GM18861 (cell line): ENCODE results near the gene EVPLL.
"Not testable (repeated sequence)": the region's sequence is repeated elsewhere in the genome, so short reads cannot be mapped to it uniquely, and the experiment has no call there.

Experiments used
- ATAC-seq: cut with Tn5 transposase; IDR thresholded peaks from one replicate; pipeline ENCODE4 v1.9.1; 2021; ENCODE audit not compliant: unreplicated experiment

The EVPLL gene

DNA sequence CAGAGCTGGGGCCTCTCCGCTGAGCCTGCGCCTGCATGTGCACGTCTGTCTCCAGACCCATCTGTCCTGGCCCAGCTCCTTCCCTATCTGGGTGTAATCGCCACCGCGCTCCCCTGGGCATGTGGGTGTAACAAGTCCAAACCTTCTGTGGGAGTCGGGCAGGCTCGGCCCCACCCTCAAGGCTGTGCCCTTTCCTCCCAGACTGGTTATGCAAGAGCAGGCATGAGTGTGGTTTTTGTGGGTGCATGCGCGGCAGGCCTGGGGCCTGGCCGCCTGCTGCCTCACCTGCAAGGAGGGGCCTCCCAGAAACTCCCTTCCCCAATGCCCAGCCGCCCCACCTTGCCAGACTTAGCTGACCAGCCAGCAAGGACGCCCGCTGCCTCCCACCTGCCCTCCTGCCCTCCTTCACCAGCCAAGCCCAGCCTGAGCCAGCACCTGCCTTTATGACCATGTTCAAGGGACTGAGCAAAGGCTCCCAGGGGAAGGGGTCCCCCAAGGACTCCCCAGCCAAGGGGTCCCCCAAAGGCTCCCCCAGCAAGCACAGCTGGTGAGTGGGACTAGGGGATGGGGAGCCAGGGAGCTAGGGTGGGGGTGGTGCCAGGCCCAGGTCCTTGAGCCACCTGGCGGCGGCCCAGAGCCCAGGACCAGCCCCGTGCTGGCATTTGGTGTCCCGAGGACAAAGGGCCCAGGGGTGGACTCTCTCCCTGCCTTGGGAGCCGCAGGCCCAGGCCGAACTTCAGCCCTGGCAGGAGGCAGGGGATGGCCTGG lies at the start of gene EVPLL:
Gene EVPLL (plus strand): TSS at position 342 of the 768 bp plus-strand sequence. CDS start 3,160 bp downstream, outside the sequence.
- no peak for ATAC-seq

DNA sequence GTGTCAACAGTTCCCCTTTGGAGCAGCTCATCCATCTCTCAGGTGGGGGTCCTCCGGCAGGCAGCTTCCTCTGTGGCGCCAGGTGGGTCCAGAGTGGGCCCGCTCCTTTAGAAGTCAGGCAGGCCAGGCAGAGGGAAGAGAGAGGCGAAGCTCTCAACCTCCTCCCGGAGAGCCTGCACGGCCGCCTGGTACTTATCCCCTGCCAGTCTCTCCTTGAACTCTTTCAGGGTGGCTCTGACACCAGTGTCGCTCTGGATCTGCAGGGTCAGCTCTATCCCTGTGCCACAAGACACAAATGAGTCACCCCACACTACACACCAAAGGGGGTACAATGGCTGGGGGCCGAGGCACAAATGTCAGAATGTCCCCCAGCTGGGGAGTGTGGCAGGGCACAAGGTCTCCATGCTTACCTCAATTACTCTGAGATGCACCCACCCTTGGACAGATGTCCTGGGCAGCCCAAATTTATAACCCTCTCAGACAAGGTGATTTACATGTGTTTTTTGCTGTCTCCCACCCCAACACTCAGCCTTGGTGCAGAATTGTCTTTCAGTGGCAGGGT lies 48.9 kb upstream of the EVPLL start:
- no peak for ATAC-seq

DNA sequence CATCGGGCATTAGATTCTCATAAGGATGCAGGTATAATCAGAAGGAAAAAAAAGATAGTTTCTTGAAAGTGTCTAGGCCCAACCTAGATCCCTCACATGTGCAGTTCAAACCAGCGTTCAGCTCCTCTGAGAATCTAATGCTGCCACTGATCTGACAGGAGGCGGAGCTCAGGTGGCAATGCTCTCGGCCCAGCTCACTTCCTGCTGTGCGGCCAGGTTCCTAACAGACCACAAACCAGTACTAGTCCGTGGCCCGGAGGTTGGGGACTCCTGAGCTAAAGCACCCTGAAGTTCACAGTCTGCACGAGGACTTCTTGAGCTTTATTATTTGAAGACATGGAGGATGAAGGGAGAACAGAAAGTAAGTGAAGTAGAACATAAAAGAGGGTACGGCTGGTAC lies 45.7 kb upstream of the EVPLL start:
- ATAC-seq = no peak

DNA sequence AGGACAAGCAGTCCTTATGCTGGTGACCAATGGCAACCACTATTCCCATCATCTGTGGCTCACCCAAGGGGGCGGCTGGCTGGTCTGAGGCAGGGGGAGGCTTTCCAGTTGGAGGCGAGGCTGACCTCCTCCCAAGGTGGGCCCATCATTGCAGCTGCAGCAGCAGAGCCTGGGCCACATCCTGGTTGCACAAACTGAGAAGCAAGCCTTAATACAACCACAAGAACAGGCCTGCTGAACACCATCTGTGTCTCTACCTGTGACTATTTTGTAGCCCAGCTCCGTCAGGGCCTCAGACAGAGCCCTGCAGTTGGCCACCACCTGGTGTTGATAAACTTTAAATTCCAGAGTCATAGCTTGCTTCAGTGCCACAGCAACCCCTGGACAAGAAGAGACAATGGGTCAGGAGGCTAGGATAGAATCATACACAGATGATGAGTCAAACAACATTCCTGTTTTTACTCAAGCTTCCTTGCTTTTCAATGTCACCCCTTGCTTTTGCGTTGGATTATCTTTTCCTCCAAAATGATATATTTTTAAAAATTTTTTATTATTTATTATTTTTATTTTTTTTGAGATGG lies 44.6 kb upstream of the EVPLL start:
- no peak for ATAC-seq

DNA sequence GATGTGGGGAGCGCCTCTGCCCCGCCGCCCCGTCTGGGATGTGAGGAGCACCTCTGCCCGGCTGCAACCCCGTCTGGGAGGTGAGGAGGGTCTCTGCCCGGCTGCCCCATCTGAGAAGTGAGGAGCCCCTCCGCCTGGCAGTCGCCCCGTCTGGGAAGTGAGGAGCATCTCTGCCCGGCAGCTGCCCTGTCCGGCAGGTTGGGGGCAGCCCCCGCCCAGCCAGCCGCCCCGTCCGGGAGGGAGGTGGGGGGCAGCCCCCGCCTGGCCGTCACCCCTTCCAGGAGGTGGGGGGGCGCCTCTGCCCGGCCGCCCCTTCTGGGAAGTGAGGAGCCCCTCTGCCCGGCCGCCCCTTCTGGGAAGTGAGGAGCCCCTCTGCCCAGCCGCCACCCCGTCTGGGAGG lies 39.4 kb upstream of the EVPLL start:
- not testable (repeated sequence) for ATAC-seq

DNA sequence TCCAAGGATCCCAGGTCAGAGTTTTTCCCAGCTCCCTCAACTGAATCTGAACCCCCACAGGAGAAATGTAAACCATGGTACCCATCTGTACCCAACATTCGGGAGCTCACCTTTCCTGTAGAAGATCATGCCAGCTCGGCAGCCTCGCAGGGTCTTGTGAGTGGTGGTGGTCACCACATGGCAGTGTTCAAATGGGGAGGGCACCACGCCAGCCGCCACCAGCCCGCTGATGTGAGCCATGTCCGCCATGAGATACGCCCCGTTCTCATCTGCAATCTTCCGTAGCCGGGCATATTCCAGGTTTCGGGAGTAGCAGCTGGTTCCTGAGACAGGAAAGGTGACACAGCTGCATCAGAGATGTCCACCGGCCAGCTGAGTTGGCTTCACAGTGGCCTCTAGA lies 37.6 kb upstream of the EVPLL start:
- no peak for ATAC-seq

DNA sequence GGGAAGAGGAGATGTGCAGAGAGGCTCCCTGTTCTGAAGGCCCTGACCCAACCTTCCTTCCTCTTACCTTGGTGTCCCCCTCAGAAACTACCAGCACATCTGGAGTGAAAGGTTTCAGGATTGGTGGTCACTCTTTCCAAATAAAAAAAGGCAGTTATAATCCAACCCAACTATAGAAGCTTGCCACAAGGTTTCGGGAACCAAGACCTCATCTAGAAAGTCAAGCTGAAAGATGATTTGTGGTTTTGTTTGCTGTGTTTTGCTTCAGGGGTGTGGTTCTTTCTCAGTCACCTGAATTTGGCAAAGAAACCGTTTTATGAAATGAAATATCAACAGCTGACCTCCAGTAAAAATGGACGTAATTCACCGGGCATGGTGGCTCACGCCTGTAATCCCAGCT lies 33.6 kb upstream of the EVPLL start:
- ATAC-seq = no peak

DNA sequence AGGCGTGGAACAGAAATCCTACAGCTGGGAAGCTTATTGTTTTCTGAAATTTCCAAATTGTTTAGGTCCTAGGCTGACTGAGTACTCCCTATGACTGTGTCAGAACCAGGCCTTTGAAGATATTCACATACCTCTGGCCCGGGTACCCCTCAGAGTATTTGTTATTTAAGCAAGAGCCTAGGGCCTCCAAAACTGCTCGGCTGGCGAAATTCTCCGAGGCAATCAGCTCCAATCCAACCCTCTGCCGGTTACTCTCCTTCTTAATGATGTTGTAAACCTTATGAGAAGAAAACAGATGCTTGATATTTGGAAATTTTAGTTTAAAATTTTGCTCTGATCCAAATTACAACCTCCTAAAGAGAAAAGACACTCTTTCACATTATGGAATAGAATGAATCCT lies 24.0 kb upstream of the EVPLL start:
- ATAC-seq = no peak

DNA sequence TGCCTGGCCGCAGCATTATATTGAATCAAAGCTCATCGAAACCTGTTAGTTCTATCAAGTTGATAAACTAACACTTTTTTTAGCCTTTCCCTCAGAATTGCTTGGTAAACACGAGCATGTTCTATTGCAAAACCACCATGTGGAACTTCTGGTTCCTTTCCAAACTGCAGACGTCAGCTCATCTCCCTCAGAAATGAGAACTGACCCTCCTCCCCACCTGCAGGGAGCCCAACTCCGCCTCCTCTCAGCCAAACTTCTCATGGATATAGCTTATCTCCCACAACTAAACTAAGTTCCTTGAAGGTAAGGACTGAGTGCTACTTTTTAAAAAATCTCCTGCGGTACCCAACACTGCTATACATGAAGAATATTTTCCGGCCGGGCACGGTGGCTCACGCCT lies 21.0 kb upstream of the EVPLL start:
- no peak for ATAC-seq

DNA sequence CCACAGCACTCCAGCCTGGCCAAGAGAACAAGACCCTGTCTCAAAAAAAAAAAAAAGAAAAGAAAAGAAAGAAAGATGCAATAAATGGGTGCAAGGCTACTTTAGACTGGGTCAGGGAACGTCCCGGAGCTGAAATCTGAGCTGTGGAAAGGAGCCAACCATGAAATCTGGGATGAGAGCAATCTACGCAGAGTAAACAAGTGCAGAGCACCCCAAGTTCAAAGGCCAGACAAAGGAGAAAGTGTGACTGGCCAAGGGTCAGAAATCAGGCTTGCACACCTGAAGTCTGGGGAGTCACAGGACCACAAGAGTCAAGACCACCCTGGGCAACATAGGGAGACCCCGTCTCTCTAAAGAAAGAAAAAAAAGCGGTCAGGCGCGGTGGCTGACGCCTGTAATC lies 17.1 kb upstream of the EVPLL start:
- no peak for ATAC-seq

DNA sequence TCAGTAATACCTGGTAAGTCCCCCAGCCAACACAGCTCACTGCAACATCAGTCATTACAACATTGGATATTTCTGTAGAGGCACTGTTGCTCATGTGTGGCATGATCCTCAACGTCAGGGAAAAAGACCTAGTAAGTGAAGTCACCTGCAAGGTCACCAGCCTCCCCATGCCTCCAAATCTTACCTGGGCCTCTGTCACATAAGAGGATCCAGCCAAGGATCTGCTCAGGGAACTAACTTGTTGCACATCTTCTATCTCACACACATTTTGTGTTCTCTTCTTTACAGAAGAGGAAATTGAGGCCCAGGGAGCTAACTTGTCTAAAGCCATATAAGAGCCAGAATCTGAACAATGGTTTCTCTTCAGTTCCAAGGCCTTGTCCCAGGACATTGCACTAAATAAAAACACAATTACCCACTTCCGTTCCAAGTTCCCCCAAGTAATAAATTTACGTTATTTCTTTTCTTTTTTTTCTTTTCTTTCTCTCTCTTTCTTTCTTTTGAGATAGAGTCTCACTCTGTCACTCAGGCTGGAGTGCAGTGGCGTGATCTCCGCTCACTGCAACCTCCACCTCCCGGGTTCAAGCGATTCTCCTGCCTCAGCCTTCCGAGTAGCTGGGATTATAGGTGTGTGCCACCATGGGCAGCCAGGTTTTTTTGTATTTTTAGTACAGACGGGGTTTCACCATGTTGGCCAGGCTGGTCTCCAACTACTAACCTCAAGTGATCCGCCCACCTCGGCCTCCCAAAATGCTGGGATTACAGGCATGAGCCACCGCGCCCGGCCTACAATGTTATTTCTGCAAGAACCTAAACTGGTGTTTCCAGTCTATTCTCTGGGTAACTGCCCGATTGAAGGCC lies 15.5 kb upstream of the EVPLL start:
- ATAC-seq = no peak

DNA sequence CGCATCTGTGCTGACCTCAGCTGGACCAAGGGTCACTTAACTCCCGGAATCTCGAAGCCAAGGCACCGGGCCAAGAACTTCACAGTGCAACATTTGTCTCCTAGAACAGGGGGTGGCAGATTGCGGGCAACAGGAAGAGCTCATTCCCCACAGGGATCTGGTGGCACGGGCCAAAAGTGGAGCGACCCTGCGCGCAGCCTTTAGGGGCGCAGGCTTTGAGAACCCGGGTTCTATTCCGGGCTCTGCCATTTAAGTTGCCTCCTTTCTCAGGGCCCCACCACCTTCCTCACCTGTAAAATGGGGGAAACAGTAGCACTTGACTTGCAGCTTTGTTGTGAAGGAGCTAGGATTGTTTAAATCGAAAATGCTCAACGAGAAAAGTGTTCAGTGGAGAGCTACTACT lies 14.9 kb upstream of the EVPLL start:
- no peak for ATAC-seq

DNA sequence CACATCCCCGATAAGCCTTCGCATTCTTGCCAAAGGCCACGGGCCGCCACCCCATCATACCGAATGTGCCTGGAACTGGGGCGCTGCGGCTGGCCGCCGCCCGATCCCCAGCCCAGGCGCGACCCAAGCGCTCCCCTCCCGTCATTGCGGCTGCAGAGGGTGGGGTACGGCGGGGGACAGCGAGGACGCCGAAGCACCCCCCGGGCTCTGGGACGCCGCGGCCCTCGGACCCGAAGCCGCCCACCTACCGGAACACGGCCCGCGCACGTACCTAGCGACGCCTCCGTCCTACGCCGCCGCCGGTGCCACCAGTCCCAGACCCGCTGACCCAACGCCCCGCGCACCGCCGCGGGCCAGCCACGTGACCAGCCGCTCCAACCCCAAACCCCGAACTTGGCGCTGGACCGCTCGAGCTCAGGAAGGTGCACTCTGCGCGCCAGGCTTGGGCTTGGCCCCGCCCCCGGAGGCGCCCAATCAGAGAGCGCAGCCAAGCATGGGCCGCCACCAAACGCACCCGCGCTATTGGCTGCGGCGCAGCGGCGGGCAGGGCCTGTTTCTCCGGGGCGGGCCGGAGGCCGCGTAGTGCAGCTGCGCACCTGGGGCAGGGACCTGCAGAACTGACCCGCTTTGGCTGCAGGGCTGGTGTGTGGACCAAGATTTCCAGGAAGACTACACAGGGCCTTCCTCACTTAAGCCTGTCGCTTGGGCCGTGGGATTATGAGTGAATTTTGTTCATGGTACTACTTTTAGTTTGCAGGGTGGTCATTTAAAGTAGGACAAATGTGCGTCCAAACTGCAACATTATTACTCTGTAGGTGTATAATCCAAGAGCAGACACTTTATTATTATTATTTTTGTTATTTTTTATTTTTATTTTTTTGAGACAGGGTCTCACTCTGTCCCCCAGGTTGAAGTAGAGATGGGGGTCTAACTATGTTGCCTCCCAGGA lies 14.2 kb upstream of the EVPLL start, which contains the start of gene SHMT1:
Gene SHMT1 (minus strand): TSS at position 450 of the 949 bp plus-strand sequence. CDS start 7,569 bp downstream, outside the sequence.
- ATAC-seq = peak; percentile 96

DNA sequence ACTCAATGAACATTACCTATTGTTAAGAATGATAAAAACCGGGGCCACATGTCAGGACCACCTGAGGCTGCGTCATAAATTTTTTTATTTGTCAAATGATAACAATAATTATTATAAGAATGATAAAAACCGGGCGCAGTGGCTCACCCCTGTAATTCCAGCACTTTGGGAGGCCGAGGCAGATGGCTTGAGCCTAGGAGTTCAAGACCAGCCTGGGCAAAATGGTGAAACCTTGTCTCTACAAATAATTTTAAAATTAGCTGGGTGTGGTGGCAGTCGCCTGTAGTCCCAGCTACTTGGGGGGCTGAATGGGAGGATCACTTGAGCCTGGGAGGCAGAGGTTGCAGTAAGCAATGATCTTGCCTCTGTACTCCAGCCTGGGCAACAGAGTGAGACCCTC lies 13.4 kb upstream of the EVPLL start:
- no peak for ATAC-seq

DNA sequence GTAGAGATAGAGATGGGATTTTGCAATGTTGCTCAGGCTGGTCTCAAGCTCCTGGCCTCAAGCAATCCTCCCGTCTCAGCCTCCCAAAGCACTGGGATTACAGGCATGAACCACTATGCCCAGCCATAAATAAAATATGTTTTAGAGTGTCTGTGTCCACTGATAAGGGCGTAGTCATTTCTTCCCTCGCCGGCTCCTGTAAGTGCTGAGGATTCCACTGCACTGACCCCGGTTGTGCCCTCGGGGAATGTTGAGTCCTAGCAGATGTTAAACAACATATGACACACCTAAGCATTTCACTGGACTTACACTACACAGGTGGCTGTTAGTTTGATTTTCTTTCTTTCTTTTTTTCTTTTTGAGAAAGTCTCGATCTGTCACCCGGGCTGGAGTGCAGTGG lies 8.6 kb upstream of the EVPLL start:
- ATAC-seq = no peak

DNA sequence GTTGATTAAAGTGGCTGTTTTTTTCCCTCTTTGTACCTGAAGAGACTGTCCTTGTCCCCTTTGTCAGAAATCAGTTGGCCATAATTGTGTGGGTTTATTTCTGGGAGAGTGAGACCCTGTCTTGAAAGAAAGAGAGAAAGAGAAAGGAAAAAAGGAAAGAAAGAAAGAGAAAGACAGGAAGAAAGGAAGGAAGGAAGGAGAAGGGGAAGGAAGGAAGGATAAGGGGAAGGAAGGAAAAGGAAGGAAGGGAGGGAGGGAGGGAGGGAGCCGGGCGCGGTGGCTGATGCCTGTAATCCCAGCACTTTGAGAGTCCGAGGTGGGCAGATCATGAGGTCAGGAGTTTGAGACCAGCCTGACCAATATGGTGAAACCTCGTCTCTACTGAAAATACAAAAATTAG lies 6.8 kb upstream of the EVPLL start:
- no peak for ATAC-seq

DNA sequence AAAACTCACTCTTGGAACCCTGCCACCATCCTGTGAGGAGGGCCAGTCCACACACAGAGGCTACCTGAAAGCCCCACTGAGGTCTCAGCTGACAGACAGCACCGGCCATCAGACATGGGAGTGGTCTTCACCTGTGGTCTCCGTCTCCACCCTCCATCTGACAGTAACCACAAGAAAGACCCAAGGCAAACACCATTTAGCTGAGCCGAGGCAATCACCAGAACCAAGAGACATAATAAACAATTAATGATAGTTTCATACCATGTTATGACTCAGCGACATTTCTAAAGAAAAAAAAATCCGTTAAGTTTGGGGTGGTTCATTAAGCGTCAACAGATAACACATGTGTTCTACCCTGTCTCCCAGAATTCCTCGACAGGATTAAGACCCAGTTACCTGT lies 6.1 kb upstream of the EVPLL start:
- ATAC-seq = no peak

DNA sequence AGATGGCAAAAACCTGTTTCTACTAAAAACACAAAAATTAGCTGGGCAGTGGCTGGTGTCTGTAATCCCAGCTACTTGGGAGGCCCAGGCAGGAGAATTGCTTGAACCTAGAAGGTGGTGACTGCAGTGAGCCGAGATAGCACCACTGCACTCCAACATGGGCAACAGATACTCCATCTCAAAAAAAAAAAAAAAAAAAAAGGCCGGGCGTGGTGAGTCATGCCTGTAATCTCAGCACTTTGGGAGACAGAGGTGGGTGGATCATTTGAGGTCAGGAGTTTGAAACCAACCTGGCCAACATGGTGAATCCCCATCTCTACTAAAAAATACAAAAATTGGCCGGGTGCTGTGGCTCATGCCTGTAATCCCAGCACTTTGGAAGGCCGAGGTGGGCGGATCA lies 4.4 kb upstream of the EVPLL start:
- ATAC-seq = not testable (repeated sequence)

DNA sequence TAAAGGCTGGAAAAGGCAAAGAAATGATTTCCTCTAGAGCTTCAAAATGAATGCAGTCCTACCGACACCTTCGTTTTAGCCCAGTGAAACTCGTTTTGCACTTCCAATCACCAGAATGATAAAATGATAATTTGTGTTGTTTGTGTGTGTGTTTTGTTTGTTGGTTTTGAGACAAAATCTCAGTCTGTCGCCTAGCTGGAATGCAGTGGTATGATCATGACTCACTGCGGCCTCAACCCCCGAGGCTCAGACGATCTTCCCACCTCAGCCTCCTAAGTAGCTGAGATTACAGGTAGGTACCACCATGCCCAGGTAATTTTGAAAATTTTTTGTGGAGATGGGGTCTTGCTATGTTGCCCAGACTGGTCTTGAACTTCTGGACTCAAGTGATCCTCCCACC lies 3.4 kb upstream of the EVPLL start:
- no peak for ATAC-seq

DNA sequence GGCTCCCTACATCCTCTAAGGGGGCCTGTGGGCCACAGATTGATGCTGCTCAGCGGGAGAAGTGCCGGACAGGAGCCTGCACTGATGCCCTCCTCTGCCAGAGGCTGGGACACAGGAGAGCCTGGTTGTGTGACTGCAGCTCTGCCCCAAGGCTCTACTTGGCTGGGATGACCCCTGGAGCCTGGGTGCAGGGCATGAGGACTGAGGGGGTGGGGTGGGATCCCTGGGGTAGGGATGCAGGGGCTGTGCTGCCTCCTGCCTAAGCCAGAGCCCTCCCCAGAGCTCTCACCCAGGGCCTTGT lies 577 bp downstream of the EVPLL start:
- no peak for ATAC-seq

DNA sequence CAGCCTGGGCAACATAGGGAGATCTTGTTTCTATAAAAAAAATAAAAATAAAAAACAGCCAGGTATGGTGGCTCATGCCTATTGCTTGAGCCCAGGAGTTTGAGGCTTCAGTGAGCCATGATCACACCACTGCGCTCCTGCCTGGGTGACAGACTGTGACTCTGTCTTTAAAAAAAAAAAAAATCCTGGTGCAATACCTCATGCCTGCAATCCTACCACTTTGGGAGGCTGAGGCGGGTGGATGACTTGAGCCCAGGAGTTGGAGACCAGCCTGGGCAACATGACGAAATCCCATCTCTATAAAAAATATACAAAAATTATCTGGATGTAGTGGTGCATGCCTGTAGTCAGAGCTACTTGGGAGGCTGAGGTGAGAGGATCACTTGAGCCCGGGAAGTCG lies 1.0 kb downstream of the EVPLL start:
- not testable (repeated sequence) for ATAC-seq
